LHCN-M2 (cell line): ENCODE data around the gene GNG8. TPM values are rescaled to one million over a fixed set of nuclear protein-coding genes. Genes with fewer than 3 reads are reported as not detected.

Experiments used
- DNase-seq: peaks from one replicate; pipeline ENCODE4 v3.0.0-alpha.2; 2012; ENCODE audit warnings: low read depth
- total RNA-seq: library from RNA; depleted of rRNA; stranded (reverse); fragments of >200 nt; gene quantifications from 2 replicates; pipeline ENCODE4 v1.2.3, GENCODE V29; 2014; rRNA removed

Gene GNG8
- total RNA-seq, 1 experiment from 2014 or later, result not detected

DNA sequence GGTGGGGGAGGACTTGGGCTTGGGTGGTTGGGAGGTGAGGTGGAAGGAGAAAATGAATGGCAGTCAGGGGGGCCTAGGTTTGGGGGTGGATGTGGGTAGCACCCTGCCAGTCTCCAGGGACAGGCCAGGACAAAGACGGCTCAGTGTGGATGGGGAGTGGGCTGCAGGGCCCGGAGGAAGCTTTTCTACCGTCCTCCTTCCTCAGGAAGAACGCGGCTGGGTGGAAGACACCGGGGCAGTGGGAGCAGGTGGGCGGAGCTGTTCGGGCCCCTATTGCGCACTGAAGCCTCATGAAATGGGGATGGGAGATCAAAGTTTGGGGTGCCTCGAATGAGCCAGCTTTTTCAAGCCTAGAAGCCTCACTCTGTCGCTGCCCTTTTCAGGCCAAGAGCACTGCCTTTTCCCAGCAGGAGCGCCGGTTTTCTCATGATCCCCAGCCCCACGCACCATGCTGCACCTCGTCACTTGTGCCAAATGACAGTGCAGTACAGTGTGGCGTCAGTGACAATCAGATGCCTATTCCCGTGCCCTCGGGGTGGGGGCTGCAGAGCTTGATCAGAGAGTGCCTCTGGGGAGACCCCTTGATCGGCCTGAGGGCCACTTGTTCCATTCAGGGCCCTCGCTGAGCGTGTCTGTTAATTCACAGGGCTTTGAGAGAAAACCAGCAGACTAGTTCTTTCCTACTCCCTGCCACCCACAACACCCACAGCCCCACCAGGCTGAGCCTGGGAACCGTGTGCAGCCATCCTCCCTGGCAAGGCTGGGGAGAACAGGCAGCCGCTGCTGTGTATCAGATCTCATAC lies 33.4 kb downstream of the GNG8 start:
- no peak for DNase-seq

DNA sequence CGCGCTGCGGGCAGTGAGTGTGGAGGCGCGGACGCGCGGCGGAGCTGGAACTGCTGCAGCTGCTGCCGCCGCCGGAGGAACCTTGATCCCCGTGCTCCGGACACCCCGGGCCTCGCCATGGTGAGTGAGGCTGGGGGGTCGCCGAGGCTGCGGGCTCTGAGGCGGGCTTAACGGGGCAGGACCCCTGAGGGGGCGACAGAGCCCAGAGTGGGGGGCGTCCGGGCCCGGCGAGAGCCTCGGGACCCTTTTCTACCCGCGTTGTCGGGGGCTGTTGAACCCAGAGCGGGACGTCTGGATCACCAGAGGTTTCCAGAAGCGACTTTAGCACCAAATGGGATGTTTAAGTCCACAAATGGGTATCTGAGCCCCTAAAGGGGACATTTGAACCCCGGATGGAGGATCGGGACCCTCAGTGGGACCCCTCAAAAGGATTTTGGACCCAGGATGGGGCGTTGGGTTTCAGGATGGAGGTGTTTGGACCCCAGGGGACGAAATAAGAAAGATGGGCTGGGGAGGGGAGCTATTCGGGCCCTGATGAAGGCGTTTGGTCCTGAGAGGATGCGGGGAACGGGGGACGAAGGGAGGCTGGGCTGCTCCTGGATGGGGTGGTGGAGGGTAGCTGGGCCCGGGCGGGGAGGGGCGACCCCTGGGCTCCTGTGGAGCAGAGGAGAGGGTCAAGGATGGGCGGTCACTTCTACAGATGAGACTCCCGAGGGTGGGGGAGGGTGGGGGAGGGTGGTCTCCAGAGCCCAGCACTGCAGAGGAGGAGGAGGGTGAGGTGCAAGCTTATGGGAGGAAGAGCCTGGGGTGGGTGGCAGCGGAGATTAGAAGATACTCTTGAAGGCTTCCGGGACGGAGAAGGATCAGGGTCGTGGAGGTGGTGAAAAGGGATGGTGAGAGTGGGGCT lies 34.4 kb downstream of the GNG8 start, which contains the start of gene CALM3:
CALM3 (plus strand) TSS at position 13 of the 907 bp plus-strand sequence; CDS start at position 118, 105 bp downstream.
- no peak for DNase-seq

DNA sequence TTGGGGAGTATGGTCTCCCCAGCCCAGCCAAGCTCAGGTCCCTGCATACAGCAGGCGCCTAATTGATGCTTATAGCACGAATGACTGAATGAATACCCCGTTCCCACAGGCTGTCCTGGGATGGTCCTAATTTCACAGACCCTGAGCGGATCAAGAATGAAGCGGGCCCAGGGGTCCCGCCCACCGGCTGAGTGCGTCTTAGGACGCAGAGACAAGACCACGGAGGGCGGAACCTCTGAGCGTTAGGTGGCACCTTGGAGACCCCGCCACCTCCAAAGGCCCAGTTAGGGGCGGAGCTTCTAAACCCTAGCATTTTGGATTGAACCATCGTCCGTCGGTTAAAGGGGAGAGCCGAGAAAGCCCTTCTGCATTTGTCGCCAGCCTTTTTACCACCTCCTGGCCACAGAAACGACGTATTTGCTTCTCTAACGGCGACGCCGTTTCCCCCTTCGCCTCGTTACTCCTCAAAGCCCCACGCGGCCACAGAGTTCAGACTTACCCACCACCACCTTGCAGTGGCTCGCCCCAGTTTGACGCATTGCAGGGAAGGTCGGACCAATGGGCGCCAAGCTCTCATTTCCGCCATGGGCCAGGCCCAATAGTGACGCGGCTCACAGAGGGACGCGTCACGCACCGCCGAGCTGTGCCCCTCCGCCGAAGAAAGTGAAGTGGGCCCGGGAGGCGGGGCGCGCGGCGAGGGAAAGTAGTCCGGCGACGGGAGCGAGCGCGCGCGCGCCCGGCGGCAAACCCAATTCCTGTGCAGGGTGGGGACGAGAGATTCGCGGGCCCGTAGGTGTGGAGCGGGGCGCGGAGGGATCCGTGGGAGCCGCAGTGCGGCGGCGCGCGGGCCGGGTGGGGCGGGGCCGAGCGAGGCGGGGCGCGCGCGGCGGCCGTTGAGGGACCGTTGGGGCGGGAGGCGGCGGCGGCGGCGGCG lies 35.4 kb downstream of the GNG8 start:
- peak; percentile 97 for DNase-seq

DNA sequence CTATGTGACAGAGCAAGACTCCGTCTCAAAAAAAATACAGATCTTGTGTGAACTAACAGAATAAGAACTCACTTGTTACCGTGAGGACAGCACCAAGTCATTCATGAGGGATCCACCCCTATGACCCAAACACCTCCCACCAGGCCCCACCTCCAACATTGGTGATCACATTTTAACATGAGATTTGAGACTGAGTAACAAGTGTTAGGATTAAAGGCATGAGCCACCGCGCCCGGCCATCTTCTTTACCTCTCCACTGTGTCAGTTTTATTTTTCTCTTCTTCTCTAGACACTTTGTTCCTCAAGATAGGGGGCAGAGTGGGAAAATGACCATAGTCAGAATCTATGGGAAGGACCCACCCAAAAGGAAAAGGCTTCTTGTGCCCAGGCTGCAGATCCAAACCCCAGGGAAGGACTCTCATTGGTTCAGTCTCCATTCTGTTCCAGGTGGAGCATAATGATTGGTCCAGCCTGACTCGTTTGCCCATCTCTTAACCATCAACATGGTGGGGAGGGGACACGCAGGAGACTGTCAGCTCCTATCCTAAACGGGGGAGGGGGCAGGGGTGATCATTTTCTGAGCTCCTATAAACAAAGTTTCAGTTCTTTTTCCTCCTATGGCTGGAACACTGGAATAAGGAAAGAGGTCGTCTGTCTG lies 36.2 kb downstream of the GNG8 start:
- no peak for DNase-seq

DNA sequence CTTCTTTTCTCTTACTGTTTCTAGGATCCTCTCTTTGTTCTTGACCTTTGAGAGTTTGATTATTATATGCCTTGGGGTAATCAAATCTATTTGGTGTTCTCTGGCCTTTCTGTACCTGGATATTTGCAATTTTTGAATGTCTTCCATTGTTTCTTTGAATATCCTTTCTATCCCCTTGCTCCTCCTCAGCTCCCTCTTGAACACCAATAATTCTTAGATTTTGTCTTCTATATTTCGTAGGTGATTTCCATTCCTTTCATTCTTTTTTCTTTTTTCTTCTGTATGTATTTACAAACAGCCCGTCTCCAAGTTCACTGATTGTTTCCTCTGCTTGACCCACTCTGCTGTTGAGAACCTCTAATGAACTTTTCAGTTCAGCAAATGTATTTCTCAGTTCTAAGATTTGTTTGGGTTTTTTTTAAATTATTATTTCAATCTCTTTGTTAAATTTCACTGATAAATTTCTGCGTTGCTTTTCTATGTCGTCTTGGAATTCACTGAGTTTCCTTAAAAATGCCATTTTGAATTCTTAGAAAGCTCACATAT lies 37.6 kb downstream of the GNG8 start:
- DNase-seq, result no peak

DNA sequence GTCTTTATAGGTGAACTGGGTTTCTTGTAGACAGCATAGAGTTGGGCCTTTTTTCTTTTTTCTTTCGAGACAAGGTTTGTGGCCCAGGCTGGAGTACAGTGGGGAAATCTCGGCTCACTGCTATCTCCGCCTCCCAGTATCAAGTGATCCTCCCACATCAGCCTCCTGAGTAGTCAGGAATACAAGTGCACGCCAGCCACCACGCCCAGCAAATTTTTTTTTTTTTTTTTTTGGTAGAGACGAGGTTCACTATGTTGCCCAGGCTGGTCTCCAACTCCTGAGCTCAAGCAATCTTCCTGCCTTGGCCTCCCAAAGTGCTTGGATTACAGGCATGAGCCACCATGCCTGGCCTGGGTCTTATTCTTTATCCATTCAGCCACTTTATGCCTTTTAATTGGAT lies 40.0 kb downstream of the GNG8 start:
- DNase-seq, result no peak

DNA sequence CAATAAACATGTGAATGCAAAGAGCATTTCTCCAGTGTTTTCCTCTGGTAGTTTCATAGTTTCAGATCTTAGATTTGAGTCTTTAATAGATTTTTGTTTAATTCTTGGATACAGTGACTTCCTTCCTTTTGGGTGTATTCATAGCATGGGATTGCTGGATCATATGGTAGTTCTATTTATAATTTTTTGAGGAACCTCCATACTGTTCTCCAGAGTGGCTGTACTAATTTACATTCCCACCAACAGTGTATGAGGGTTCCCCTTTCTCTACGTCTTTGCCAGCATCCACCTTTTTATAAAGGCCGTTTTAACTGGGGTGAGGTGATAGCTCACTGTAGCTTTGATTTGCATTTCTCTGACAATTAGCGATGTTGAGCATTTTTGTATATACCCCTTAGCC lies 44.1 kb downstream of the GNG8 start:
- DNase-seq, result no peak

DNA sequence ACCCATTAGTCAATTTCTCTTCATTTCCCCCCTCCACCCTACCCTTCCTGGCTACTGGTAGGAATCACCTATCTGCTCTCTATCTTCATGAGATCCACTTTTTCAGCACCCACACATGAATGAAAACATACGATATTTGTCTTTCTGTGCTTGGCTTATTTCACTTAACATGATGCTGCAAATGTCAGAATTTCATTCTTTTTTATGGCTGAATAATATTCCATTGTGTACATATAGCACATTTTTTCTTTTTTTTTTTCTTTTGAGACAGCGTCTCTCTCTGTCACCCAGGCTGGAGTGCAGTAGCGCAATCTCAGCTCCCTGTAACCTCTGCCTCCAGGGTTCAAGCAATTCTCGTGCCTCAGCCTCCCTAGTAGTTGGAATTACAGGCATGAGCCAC lies 44.7 kb downstream of the GNG8 start:
- no peak for DNase-seq

DNA sequence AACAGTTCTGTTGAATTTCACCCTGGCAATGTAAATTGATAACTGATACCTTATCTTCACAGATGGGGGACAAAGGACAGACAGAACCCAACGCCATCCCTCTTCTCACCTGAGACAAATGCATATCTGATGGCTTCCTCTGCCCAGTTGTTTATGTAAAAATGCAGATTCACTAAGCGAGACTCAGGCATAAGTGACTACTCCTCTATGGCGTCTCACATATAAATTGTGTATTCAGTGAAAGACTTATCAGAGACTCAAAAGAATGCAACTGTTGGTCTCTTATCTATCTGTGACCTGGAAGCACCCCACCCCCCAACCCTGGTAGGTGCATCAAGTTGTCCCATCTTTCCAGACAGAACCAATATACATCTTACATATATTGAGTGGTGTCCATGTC lies 48.1 kb downstream of the GNG8 start:
- no peak for DNase-seq

DNA sequence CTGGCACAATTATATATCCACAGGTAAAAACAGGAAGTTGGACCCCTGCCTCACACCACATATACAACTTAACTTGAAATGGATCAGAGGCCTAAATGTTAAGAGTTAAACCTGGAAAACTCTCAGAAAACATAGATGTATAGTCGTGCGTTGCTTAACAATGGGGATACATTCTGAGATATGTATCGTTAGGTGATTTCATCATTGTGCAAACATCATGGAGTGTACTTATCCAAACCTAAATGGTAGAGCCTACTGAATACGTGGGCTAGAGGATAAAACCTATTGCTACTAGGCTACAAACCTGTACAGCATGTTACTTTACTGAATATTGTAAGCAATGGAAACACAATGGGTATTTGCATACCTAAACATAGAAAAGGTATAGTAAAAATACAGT lies 49.7 kb downstream of the GNG8 start:
- DNase-seq, result no peak

DNA sequence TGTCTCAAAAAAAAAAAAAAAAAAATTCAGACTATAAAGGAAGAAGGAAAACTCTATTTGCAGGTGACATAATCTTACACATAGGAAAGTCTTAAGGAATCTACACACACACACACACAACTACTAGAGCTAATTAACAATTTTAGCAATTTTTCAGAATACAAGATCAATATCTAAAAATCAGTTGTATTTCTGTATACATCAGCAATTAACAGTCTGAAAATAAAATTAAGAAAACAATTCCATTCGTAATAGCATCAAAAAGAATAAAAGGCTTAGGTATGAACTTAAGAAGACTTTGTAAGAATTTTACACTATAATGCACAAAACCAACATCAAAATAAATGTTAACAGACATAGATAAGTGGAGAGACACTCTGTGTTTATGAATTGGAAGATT lies 50.5 kb downstream of the GNG8 start:
- no peak for DNase-seq

Other genes with a start within 250 kb of the GNG8 start
- 17.5 and 18.5 TPM in 2 replicates for gene CCDC8, start 222.6 kb downstream of the GNG8 start, total RNA-seq
- gene PNMA8C, start 207.3 kb downstream of the GNG8 start, total RNA-seq, result 0.17 TPM in 1 of 2 replicates, not detected in the other
- 74.8 and 80.1 TPM in 2 replicates for gene PNMA8A, start 164.6 kb downstream of the GNG8 start, total RNA-seq
- gene PNMA8B, start 140.3 kb downstream of the GNG8 start, total RNA-seq, result 0.19 TPM in 1 of 2 replicates, not detected in the other
- 247 and 279 TPM in 2 replicates for gene CALM3, start 34.9 kb downstream of the GNG8 start, total RNA-seq
- not detected in 2 replicates for gene PTGIR, start 11.1 kb downstream of the GNG8 start, total RNA-seq
- gene DACT3, start 25.0 kb upstream of the GNG8 start, total RNA-seq, result 1.7 and 1.8 TPM in 2 replicates
- 17.3 and 25.2 TPM in 2 replicates for gene PRKD2, start 80.9 kb upstream of the GNG8 start, total RNA-seq
- gene FKRP, start 109.9 kb upstream of the GNG8 start, total RNA-seq, result 29.7 and 33.8 TPM in 2 replicates
- 78.1 and 83.9 TPM in 2 replicates for gene STRN4, start 110.2 kb upstream of the GNG8 start, total RNA-seq
- gene SLC1A5, start 152.4 kb upstream of the GNG8 start, total RNA-seq, result 68.0 and 77.1 TPM in 2 replicates
- gene AP2S1, start 214.6 kb upstream of the GNG8 start, total RNA-seq, result 160 and 175 TPM in 2 replicates
- gene ARHGAP35, start 224.8 kb upstream of the GNG8 start, total RNA-seq, result 23.4 and 29.3 TPM in 2 replicates